Measurements from ENCODE around the gene VIM.

VIM gene

DNA sequence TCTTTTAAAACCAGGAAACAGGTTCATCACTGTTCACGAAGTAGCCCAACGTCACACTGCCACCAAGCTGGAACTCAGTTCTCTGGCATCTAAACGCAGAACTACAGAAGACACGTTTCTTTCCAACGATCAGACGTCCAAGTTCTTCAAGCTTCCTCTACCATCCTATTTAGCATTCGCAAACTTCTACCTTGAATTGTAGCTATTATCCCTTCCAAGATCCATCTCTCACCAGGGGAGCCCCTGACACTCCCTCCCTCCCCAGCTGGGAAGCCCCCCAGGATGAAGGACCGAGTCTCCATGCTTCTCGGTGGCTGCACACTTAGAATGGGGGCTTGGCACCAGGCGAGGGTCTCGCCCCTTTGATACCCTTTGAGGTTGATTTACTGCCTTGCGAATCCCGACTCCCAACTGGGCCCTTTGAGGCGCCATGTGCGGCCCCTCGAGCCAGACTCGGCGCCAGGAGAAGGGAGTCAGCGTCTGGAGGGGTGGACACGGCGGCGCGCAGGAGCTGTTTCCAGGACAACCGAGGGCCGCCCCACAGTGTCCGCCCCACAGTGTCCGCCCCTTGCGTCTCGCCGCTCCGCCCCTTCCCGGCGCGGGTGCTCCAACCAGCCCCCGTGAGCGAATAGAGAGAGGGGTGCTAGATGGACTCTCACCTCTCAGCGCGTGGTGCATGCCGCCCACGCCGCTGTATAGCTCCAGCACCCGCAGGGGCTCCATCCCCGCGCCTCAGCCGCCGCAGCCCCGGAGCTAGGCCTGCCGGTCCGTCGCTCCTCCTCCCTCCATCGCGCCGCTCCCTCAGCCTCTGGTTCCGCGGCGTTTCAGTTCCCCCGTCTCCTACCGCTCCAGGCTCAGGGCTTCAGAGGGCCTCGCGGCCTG is 26.9 kb upstream of the VIM start, which contains the start of gene TRDMT1 (continued):
- no peak for TF ChIP-seq ZNF560 (tag by site-specific recombination; IDR thresholded peaks at IDR 0.05; ENCODE audit: borderline replicate concordance)
- peak; percentile 72 for TF ChIP-seq ZNF423 (tag by site-specific recombination; IDR thresholded peaks at IDR 0.05)
- peak; percentile 89 for TF ChIP-seq ZNF76 (tag by site-specific recombination; IDR thresholded peaks at IDR 0.05; ENCODE audit: borderline replicate concordance, low read depth)
- TF ChIP-seq ZXDB (tag by site-specific recombination; IDR thresholded peaks at IDR 0.05), result peak; percentile 100
- TF ChIP-seq ZNF391 (tag by site-specific recombination; IDR thresholded peaks at IDR 0.05; ENCODE audit: borderline replicate concordance, low read depth), result peak; percentile 96
- TF ChIP-seq TRIM28 (IDR thresholded peaks at IDR 0.05; ENCODE audit: borderline replicate concordance, low read length), result 0 out of 2 replicates have a peak, but pooled peaks have one; percentile 22
- TF ChIP-seq ZFP41 (tag by site-specific recombination; IDR thresholded peaks at IDR 0.05; ENCODE audit: borderline replicate concordance), result peak; percentile 59; the same call in 1 of the 2 replicates
- peak; percentile 71 for TF ChIP-seq ZBTB21 (tag by site-specific recombination; IDR thresholded peaks at IDR 0.05)
- TF ChIP-seq ZNF19 (tag by site-specific recombination; IDR thresholded peaks at IDR 0.05; ENCODE audit: low read depth), result no peak
- peak; percentile 92 for TF ChIP-seq ZNF596 (tag by site-specific recombination; IDR thresholded peaks at IDR 0.05)
- peak; percentile 95 for TF ChIP-seq SP3 (tag by site-specific recombination; IDR thresholded peaks at IDR 0.05)
- peak; percentile 94 for TF ChIP-seq OVOL3 (tag by site-specific recombination; IDR thresholded peaks at IDR 0.05)
- peak; percentile 96 for TF ChIP-seq KLF1 (tag by site-specific recombination; IDR thresholded peaks at IDR 0.05)
- no peak for TF ChIP-seq ZNF114 (tag by site-specific recombination; IDR thresholded peaks at IDR 0.05)
- TF ChIP-seq ZNF174 (tag by site-specific recombination; IDR thresholded peaks at IDR 0.05), result no peak
- peak; percentile 97 for TF ChIP-seq GLI4 (tag by site-specific recombination; IDR thresholded peaks at IDR 0.05)
- TF ChIP-seq ZNF626 (tag by site-specific recombination; IDR thresholded peaks at IDR 0.05), result peak; percentile 32; the same call in 1 of the 2 replicates
- TF ChIP-seq ZNF621 (tag by site-specific recombination; IDR thresholded peaks at IDR 0.05), result no peak
- TF ChIP-seq ZNF548 (tag by site-specific recombination; IDR thresholded peaks at IDR 0.05), result no peak
- peak; percentile 65; the same call in 1 of the 2 replicates for TF ChIP-seq ZNF701 (tag by site-specific recombination; IDR thresholded peaks at IDR 0.05)
- no peak for TF ChIP-seq GLI2 (tag by site-specific recombination; IDR thresholded peaks at IDR 0.05; ENCODE audit: borderline replicate concordance, low read depth)
- TF ChIP-seq ZNF555 (tag by site-specific recombination; conservative IDR thresholded peaks at IDR 0.05), result no peak
- TF ChIP-seq ZNF514 (tag by site-specific recombination; IDR thresholded peaks at IDR 0.05), result no peak
- TF ChIP-seq ZNF175 (tag by site-specific recombination; IDR thresholded peaks at IDR 0.05), result no peak
- TF ChIP-seq ZNF157 (tag by site-specific recombination; IDR thresholded peaks at IDR 0.05), result no peak
- TF ChIP-seq ZNF214 (tag by site-specific recombination; IDR thresholded peaks at IDR 0.05; ENCODE audit: borderline replicate concordance), result no peak
- TF ChIP-seq ZNF654 (tag by site-specific recombination; IDR thresholded peaks at IDR 0.05; ENCODE audit: low read depth), result no peak
- peak; percentile 89; the same call in 1 of the 2 replicates for TF ChIP-seq ZNF302 (tag by site-specific recombination; IDR thresholded peaks at IDR 0.05; ENCODE audit: low read depth)
- TF ChIP-seq, protein P1, sequence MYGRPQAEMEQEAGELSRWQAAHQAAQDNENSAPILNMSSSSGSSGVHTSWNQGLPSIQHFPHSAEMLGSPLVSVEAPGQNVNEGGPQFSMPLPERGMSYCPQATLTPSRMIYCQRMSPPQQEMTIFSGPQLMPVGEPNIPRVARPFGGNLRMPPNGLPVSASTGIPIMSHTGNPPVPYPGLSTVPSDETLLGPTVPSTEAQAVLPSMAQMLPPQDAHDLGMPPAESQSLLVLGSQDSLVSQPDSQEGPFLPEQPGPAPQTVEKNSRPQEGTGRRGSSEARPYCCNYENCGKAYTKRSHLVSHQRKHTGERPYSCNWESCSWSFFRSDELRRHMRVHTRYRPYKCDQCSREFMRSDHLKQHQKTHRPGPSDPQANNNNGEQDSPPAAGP (tag by site-specific recombination; IDR thresholded peaks at IDR 0.05), result peak; percentile 99
- TF ChIP-seq EGR2 (tag by site-specific recombination; IDR thresholded peaks at IDR 0.05; ENCODE audit: low read depth), result peak; percentile 88
- TF ChIP-seq, protein P2, sequence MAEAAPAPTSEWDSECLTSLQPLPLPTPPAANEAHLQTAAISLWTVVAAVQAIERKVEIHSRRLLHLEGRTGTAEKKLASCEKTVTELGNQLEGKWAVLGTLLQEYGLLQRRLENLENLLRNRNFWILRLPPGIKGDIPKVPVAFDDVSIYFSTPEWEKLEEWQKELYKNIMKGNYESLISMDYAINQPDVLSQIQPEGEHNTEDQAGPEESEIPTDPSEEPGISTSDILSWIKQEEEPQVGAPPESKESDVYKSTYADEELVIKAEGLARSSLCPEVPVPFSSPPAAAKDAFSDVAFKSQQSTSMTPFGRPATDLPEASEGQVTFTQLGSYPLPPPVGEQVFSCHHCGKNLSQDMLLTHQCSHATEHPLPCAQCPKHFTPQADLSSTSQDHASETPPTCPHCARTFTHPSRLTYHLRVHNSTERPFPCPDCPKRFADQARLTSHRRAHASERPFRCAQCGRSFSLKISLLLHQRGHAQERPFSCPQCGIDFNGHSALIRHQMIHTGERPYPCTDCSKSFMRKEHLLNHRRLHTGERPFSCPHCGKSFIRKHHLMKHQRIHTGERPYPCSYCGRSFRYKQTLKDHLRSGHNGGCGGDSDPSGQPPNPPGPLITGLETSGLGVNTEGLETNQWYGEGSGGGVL (tag by site-specific recombination; IDR thresholded peaks at IDR 0.05), result peak; percentile 98
- peak; percentile 98 for TF ChIP-seq ZNF324 (tag by site-specific recombination; IDR thresholded peaks at IDR 0.05)
- peak; percentile 52 for TF ChIP-seq OSR2 (tag by site-specific recombination; IDR thresholded peaks at IDR 0.05)
- peak; percentile 68 for TF ChIP-seq ZNF366 (tag by site-specific recombination; conservative IDR thresholded peaks at IDR 0.05)
- TF ChIP-seq, protein P3, sequence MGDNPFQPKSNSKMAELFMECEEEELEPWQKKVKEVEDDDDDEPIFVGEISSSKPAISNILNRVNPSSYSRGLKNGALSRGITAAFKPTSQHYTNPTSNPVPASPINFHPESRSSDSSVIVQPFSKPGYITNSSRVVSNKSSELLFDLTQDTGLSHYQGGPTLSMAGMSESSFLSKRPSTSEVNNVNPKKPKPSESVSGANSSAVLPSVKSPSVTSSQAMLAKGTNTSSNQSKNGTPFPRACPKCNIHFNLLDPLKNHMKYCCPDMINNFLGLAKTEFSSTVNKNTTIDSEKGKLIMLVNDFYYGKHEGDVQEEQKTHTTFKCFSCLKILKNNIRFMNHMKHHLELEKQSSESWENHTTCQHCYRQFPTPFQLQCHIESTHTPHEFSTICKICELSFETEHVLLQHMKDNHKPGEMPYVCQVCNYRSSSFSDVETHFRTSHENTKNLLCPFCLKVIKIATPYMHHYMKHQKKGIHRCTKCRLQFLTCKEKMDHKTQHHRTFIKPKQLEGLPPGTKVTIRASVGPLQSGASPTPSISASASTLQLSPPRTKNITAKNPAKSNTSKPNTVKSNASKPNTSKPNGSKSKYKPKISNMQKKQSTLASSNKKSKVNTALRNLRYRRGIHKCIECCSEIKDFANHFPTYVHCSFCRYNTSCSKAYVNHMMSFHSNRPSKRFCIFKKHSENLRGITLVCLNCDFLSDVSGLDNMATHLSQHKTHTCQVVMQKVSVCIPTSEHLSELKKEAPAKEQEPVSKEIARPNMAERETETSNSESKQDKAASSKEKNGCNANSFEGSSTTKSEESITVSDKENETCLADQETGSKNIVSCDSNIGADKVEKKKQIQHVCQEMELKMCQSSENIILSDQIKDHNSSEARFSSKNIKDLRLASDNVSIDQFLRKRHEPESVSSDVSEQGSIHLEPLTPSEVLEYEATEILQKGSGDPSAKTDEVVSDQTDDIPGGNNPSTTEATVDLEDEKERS (tag by site-specific recombination; IDR thresholded peaks at IDR 0.05), result peak; percentile 71; the same call in 1 of the 2 replicates
- TF ChIP-seq SALL2 (tag by site-specific recombination; IDR thresholded peaks at IDR 0.05; ENCODE audit: borderline replicate concordance), result no peak

All from HEK293 (cell line).